ENCODE data around the gene TAF11L13.

- no peak for TF ChIP-seq CTCF (IDR thresholded peaks at IDR 0.05)
- no peak for TF ChIP-seq POLR2A (IDR thresholded peaks at IDR 0.05)
These were observed 47.0 kb downstream of the TAF11L13 start for GRCh38 chr5:17678751-17679324.

Measured in heart left ventricle (tissue), 13 donors.